GM12865 (cell line): Measurements from ENCODE around the gene PPFIA4.
"Not testable (repeated sequence)": the region's sequence is repeated elsewhere in the genome, so short reads cannot be mapped to it uniquely, and the experiment has no call there.

Experiments used
- DNase-seq: peaks from one replicate; pipeline ENCODE4 v3.0.0; 2010; ENCODE audit warnings: low read depth
- H3K4me3 ChIP-seq: 2 replicates; pipeline ENCODE4 v1.5.1; 2011; ENCODE audit warnings: mild to moderate bottlenecking, low read depth, low read length, control low read depth
- CTCF ChIP-seq: IDR thresholded peaks from 2 replicates; pipeline ENCODE4 v1.5.1; 2011; ENCODE audit warnings: low read length, control low read depth, low read depth, inconsistent platforms; ENCODE audit not compliant: insufficient read depth; ENCODE audit errors: missing control alignments

The PPFIA4 gene

DNA sequence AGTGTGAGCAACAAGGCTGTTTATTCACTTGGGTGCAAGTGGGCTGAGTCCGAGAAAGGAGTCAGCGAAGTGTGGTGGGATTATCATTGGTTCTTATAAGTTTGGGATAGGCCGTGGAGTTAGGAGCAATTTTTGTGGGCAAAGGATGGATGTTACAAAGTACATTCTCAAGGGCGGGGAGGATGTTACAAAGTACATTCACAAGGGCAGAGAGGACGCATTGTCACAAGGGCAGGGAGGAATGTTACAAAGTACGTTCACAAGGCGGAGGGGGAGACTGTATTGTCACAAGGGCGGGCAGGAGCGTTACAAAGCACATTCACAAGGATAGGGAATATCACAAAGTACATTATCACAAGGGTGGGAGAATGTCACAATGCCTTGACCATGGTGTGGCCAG lies 24.3 kb upstream of the PPFIA4 start:
- H3K4me3 ChIP-seq: no peak overlapping the region
- DNase-seq: no peak
- no peak for TF ChIP-seq CTCF

DNA sequence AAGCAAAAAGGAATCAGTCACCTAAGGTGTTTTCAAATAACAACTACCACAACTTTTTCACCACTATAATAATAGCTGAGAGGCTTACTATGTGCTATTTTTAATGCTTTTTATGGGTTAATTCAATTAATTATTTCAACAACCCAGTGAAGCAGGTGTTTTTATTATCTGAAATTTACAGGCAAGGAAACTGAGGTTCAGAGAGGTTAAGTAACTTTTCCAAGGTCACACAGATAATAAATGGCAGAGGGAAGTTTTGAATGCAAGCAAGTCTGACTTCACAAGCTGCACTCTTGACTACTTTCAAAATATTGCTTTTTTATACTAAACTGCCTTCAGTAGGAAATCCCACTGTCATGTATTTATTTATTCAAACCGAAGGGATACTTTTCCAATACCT lies 23.3 kb upstream of the PPFIA4 start:
- no peak overlapping the region for H3K4me3 ChIP-seq
- no peak for DNase-seq
- no peak for TF ChIP-seq CTCF

GRCh38 chr1:203005395-203006142 lies 20.7 kb upstream of the PPFIA4 start:
- not testable (repeated sequence) for DNase-seq
- H3K4me3 ChIP-seq: peak overlapping the region; percentile 81

GRCh38 chr1:203006948-203007871 lies 19.1 kb upstream of the PPFIA4 start, which contains the start of gene TMEM183A:
TMEM183A (plus strand) TSS chr1:203007374; CDS start chr1:203007466, 92 bp downstream.
- no peak for TF ChIP-seq CTCF
- peak; percentile 99 for DNase-seq
- peak within 1 kb of the TSS; percentile 81 for H3K4me3 ChIP-seq

GRCh38 chr1:203009185-203009584 lies 17.1 kb upstream of the PPFIA4 start:
- no peak overlapping the region for H3K4me3 ChIP-seq
- no peak for TF ChIP-seq CTCF
- DNase-seq: no peak

DNA sequence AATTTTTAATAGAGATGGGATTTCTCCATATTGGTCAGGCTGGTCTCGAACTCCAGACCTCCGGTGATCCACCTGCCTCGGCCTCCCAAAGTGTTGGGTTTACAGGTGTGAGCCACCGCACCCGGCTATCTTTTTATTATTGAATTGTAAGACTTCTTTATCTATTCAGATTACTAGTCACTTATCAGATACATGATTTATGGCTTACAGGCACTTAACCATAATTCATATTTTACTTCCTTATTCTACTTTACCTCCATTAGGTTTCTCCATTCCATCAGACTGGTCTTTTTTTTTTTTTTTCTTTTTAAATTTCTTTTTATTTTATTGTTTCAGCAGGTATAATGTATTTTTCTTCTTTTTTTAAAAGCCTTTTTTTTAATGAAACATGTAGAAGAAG lies 14.7 kb upstream of the PPFIA4 start:
- no peak for DNase-seq
- H3K4me3 ChIP-seq: no peak overlapping the region
- no peak for TF ChIP-seq CTCF

DNA sequence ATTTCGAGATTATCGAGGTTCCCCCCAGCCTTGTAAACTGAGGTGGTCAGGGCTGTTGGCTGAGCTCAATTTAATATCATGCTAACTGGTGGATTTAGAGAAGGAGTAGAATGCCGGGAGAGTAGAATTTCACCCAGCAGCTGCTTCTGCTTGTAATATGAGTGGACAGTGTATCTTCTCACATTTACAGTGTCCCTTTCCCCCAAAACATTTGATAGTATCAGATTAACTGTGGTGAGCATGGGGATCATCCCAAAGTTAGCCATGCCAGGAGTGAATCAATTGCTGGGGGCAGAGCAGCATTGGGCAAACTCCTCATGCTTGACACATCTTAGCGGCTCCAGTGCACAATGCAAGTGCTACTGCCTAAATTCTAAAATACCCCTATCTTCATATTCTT lies 9.2 kb upstream of the PPFIA4 start:
- DNase-seq: no peak
- H3K4me3 ChIP-seq: no peak overlapping the region
- no peak for TF ChIP-seq CTCF
